NCI-H2196 treated with DMSO at 0.1 percent for 48 hours (cell line): ENCODE measurements around the gene TPPP.
"Not testable (repeated sequence)": the region's sequence is repeated elsewhere in the genome, so short reads cannot be mapped to it uniquely, and the experiment has no call there.

Source experiments
- DNase-seq: peaks from one replicate; lab custom pipeline; 2025; ENCODE audit not compliant: unreplicated experiment; lab: John Stamatoyannopoulos, UW

TPPP gene

DNA sequence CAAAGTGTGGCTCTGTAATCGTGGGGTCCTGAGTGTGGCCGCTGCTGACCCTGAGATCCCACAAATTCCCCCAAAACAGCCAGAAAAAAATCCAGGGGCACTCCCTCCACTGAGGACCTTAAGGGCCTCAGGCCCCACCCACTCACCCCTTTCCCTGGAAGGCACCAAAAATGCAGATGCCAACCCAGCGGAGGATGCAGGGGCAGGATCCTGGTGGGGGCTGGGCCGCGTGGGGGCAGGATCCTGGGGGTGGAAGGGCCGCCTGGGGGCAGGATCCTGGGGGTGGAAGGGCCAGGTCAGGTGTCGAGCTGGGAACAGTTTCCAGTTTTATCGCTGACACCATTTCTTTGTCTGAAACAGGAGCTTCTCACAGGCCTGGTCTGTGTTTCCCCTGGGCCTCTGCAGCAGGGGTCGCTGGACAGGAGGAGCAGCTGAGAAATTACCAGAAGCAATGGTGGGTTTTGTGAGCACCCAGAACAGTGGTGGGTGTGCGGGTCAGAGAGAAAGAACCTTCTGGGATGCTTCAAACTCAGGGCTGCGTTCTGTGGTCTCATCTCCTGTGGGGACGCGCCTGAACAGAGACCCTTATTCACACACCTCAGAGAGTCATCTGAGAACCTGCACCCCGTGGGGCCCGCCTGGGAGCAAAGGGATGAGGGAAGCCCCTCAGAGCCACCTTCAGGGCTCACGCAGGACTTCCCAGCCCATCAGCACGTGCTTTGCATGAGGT is 13.8 kb downstream of the TPPP start:
- DNase-seq: not testable (repeated sequence)

GRCh38 chr5:678521-678920 is 14.6 kb downstream of the TPPP start:
- not testable (repeated sequence) for DNase-seq

GRCh38 chr5:677131-678101 is 15.7 kb downstream of the TPPP start:
- no peak for DNase-seq

GRCh38 chr5:676699-677076 is 16.5 kb downstream of the TPPP start:
- DNase-seq: no peak

DNA sequence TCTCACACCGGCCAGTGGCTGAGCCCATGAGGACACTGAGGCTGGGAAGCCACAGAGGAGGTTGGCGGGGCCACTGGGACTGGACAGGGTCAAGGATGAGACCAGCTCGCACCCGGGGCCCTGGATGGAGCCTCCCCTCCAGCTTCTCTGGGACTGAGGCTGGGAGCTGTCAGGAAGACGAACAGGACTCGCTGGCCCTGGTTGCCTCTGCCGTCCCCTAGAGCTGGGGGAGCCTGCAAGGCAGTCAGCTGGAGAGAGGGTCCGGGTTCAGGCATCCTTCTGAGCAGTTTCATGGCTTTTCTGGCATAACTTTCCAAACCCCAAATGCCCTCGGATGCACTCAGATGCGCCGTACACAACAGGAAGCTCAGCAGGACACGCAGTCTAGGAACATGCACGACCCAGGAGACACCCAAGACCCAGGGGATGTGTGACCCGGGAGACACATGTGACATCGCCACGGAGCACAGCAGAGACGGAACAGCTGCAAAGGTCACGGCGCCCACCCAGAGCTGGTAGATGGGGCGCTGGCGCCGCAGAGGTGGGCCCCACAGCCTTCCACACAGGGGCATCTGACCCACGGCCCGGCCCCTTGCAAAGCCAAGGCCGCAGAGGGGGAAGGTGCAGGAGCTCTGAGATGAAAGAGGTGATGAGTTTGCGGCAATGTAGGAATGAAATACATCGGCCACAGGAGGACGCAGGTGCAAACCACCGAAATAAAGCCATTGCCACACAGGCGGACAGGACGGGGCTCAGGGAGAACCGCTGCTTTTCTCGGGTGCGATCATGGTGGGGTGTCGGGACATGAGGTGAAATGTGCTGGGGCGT is 17.1 kb downstream of the TPPP start:
- no peak for DNase-seq

GRCh38 chr5:675111-675870 is 17.9 kb downstream of the TPPP start:
- DNase-seq: no peak

DNA sequence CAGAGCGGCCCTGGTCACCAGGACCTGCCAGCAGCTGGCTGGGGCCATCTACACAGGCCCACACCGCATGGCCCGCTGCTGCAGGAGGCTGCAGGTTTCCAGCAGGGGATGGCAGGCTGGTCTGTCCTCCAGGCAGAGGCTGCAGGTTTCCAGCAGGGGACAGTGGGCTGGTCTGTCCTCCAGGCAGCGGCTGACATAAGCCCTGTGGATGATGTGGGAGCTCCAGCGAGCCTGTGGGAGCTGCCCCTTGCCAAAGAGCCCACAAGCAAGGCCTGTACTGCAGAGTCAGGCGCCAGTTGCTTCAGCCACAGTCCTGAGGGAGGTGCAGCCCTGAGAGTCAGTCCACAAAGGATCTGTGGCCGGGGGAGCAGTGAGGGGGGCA is 18.5 kb downstream of the TPPP start:
- no peak for DNase-seq

DNA sequence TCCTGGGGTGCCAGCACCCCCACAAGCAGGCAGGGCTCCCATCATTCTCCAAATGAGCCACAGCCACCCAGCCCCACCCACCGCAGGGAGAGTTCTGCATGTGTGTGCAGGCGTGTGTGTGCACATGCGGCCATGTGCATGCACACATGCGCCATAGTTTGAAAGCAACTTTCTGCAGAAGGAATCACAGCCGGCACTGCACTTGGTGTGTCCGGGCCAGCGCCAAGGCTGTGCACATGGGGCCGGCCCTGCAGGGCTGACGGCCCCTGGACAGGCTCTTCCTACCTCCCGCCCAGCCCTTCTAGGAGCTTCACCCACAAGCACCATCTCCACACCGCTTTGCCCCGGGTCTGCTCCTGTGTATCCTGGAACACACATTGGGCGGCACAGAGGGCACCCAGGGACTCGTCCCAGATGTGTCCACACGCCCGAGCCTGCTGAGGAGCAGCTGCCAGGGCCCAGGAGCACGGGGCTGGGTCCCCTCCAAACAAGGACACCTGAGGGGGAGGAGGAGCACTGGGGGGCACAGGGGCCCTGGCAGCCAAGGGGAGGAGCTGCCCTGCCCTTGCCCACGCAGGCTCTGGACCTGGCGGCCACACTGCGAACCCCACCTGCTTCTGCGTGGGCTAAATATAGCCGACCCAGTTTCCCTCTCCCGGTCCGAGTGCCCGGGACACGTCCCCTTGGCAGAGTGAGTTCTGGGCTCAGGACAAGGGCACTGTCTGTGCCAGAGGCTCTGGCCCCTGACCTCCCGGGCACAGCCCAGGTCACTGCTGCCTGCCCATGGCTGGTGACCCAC is 19.1 kb downstream of the TPPP start:
- no peak for DNase-seq

DNA sequence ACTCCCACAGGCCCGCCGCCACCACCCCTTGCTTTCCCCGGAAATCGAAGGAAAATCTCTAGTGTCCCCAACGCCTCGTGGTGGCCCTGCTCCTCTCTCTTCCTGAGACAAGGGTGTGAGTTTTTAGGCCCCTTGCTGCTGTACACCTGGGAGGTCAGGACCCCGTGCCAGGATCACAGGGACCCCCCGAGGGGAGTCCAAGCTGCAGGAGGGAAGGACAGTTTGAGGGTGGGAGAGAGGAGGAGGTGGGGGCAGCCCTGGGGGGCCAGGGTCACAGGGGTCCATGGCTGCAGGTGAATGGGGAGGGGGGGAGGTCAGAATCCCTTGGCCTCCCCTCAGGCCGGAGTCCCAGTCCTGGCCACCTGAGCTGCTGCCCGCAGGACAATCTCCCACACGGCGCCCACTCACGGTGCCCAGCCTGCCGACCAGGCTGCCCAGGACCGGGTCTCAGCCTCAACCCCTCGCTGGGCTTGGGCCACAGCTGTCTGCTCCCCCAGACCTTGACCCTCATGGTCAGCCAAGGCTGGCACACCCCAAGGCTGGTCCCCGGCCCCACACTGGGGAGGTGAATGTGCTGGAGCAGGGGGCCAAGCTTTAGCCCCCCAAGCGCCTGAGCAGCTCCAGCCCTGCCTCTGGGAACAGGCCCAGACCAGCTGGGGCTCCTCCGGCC is 19.9 kb downstream of the TPPP start:
- no peak for DNase-seq

GRCh38 chr5:672329-673160 is 20.6 kb downstream of the TPPP start:
- DNase-seq: peak; percentile 81

DNA sequence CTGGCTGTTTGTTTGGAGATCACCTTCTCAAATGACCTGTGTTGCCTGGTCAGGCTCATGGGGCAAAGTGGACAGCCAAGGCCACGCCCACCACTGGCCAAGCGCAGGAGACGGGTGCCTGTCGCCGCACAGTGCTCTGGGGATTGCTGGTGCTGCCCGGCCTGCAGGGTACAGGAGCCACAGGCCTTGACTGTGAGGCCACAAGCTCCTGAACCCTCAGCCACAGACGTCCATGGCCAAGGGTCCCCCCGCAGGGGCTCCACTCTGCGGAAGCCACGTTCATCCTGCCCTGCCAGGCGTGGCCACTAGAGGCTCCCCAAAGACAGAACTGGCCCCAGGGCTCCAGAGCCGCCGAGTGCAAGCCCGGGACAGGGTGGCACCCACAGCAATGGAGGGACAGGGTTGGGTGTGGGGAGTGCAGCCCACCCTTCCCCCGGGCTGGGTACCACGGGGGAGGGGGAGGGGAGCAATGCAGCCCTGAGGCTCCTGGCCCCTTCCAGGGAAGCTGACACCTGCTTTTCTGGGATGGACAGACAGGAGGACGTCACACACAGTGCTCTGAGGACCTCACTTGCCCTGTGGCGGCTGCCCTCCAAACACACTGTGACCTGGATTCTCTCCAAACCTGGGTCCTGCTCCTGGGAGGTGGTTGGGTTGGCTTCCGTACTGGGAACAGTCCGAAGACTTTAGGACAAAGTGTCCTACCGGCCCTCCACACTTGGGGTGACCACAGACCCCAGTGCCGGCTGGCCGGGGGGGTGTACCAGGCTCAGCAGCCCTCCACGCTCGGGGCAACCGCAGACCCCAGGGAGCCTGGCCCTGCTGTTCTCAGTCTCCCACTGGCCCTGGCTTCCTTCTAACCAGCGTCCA is 21.5 kb downstream of the TPPP start:
- peak; percentile 32 for DNase-seq

DNA sequence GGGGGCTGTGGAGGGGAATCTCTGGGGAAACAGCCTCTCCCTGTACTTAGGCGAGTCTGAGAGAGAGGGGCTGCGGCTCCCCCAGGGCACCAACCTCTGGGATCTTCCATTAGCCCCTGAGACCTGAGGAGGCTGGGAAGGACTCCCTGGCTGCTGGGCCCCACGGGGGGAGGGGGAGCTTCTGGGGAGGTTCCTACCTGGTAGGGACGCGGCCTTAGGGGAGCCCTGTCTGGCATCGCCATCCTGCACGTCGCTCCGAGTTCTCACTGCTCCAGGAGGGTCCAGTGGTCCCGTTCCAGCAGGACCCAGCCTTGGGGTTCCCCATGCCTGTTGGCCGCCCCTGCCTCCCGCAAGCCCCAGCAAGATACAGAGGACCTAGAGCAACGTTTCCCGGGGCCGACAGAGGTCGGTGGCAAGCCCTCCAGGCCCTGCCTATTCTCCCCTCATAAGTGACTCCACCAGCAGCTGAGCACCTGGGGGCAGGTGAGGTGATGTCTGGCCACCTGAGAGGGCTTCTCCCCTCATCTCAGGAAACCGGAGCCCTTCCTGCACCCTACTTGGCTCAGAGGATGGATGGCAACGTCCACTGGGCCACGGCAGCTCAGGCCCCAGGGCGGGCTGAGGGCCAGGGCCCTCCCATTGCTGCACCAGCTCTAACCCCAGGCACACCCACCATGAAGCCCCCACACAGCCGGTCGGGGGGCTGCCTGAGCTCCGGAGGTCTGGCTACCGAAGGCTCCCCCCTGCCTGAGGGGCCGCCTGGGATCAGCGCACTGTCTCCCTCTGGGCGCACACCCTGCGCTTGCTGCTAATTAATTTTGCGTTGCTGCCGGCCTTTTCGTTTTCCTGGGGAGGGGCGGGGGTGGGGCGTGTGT is 22.5 kb downstream of the TPPP start:
- no peak for DNase-seq

- DNase-seq: no peak
Observed at GRCh38 chr5:669842-670395, 23.2 kb downstream of the TPPP start.

GRCh38 chr5:669111-669841 is 23.9 kb downstream of the TPPP start:
- no peak for DNase-seq

DNA sequence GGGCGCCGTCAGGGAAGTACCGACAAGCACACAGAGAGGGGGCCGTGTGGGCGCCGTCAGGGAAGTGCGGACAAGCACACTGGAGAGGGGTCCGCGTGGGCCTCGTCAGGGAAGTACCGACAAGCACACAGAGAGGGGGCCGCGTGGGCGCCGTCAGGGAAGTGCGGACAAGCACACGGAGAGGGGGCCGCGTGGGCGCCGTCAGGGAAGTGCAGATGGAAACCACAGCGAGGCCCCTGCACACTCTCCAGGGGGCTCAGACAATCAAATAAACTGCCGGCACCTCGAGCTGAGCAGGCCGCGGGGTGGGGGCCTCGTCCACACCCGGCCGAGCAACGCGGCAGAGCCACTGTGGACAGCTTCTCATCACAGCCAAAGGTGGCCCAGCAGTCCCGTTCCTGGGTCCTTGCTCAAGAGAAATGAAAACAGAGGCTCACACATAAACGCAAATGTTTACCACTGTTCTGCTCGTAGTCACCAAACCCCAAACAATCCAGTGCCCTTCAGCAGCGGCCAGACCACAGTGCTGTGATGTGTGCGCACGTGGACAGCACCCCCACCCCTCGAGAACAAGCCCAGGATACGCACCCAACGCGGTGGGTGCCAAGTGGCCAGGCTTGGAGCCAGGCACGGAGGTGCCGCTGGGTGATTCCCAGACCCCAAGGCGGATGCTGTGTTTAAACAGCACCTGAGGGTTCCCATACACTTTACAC is 24.7 kb downstream of the TPPP start:
- DNase-seq: no peak
